ENCODE data around the gene ARHGAP12.
"Not testable (repeated sequence)": the region's sequence is repeated elsewhere in the genome, so short reads cannot be mapped to it uniquely, and the experiment has no call there.

ARHGAP12 gene

GRCh38 chr10:31928549-31929260 is at the start of gene ARHGAP12:
Gene ARHGAP12, minus strand, starts transcription at chr10:31928831. Its CDS starts 19,976 bp downstream, at chr10:31908855.
- no peak for DNase-seq

GRCh38 chr10:31978156-31978483 is 49.5 kb upstream of the ARHGAP12 start:
- DNase-seq: no peak

GRCh38 chr10:31977440-31978155 is 49.0 kb upstream of the ARHGAP12 start:
- no peak for DNase-seq

GRCh38 chr10:31975157-31975765 is 46.6 kb upstream of the ARHGAP12 start:
- DNase-seq: no peak

- DNase-seq: no peak
These were observed 45.9 kb upstream of the ARHGAP12 start for GRCh38 chr10:31974434-31975124.

GRCh38 chr10:31972519-31973041 is 43.9 kb upstream of the ARHGAP12 start:
- DNase-seq: no peak

- DNase-seq: not testable (repeated sequence)
These were observed 41.2 kb upstream of the ARHGAP12 start for GRCh38 chr10:31969847-31970246.

- no peak for DNase-seq
These were observed 35.0 kb upstream of the ARHGAP12 start for GRCh38 chr10:31963589-31963980.

- no peak for DNase-seq
These were observed 34.4 kb upstream of the ARHGAP12 start for GRCh38 chr10:31962826-31963588.

GRCh38 chr10:31961277-31962074 is 32.8 kb upstream of the ARHGAP12 start:
- no peak for DNase-seq

GRCh38 chr10:31959461-31960173 is 31.0 kb upstream of the ARHGAP12 start:
- DNase-seq: no peak

GRCh38 chr10:31958856-31959255 is 30.2 kb upstream of the ARHGAP12 start:
- DNase-seq: no peak

- no peak for DNase-seq
These were observed 27.7 kb upstream of the ARHGAP12 start for GRCh38 chr10:31956200-31956946.

- DNase-seq: no peak
These were observed 26.0 kb upstream of the ARHGAP12 start for GRCh38 chr10:31954410-31955191.

GRCh38 chr10:31953480-31953879 is 24.8 kb upstream of the ARHGAP12 start:
- DNase-seq: no peak

GRCh38 chr10:31953080-31953479 is 24.4 kb upstream of the ARHGAP12 start:
- DNase-seq: no peak

GRCh38 chr10:31952066-31952465 is 23.4 kb upstream of the ARHGAP12 start:
- no peak for DNase-seq

GRCh38 chr10:31949266-31949665 is 20.6 kb upstream of the ARHGAP12 start:
- DNase-seq: no peak

GRCh38 chr10:31948021-31948420 is 19.4 kb upstream of the ARHGAP12 start:
- no peak for DNase-seq

Measured in NCI-H187 treated with DMSO at 0.1 percent for 48 hours (cell line).